Coronary artery (tissue), 2 donors: ENCODE data around the gene MAD1L1.
A peak's percentile ranks its signal among the peaks of the same experiment; 100 is the strongest.

Experiments
- DNase-seq: peaks from one replicate; pipeline ENCODE4 v3.0.0-alpha.2; 2017; ENCODE audit warnings: low spot score
- H3K27ac ChIP-seq, 2 donors: fragments of 200-600 bp; sonication (generic); one replicate each; pipeline ENCODE4 v1.5.1; 2016 to 2019
- H3K4me3 ChIP-seq: fragments of 200-600 bp; sonication (generic); 2 replicates; pipeline ENCODE4 v1.5.1; 2016; ENCODE audit warnings: mild to moderate bottlenecking, moderate library complexity
- CTCF ChIP-seq: fragments of 200-600 bp; sonication (generic); IDR thresholded peaks from one replicate; pipeline ENCODE4 v1.5.1; 2019; ENCODE audit warnings: antibody characterized with exemption

Gene MAD1L1

GRCh38 chr7:2185715-2186114 is 47.0 kb downstream of the MAD1L1 start:
- no peak for DNase-seq
- no peak for TF ChIP-seq CTCF
- Histone ChIP-seq H3K4me3 (no peak overlapping the region), H3K27ac (no peak overlapping the region)

GRCh38 chr7:2182461-2182860 is 50.3 kb downstream of the MAD1L1 start:
- H3K4me3 ChIP-seq: no peak overlapping the region
- no peak overlapping the region for H3K27ac ChIP-seq
- TF ChIP-seq CTCF: no peak
- DNase-seq: no peak

GRCh38 chr7:2181077-2181854 is 51.5 kb downstream of the MAD1L1 start:
- Histone ChIP-seq H3K27ac (no peak overlapping the region), H3K4me3 (no peak overlapping the region)
- DNase-seq: no peak
- TF ChIP-seq CTCF: no peak

GRCh38 chr7:2180081-2180480 is 52.7 kb downstream of the MAD1L1 start:
- no peak for DNase-seq
- no peak for TF ChIP-seq CTCF

GRCh38 chr7:2175514-2175913 is 57.2 kb downstream of the MAD1L1 start:
- H3K4me3 ChIP-seq: no peak overlapping the region
- DNase-seq: no peak
- H3K27ac ChIP-seq: no peak overlapping the region
- no peak for TF ChIP-seq CTCF

More at GRCh38 chr7:2180081-2180480, 52.7 kb downstream of the MAD1L1 start:
- Histone ChIP-seq H3K4me3 (no peak overlapping the region), H3K27ac (no peak overlapping the region)

GRCh38 chr7:2175091-2175490 is 57.7 kb downstream of the MAD1L1 start:
- DNase-seq: no peak
- peak overlapping the region; percentile 16 to 86 for H3K27ac ChIP-seq
- no peak for TF ChIP-seq CTCF
- H3K4me3 ChIP-seq: no peak overlapping the region

- Histone ChIP-seq H3K4me3 (no peak overlapping the region), H3K27ac (no peak overlapping the region)
- DNase-seq: no peak
- TF ChIP-seq CTCF: no peak
Observed at GRCh38 chr7:2173189-2173827, 59.4 kb downstream of the MAD1L1 start.
